ENCODE data around the gene GID4. TPM values are rescaled to one million over a fixed set of nuclear protein-coding genes. Genes with fewer than 3 reads are reported as not detected.
A peak's percentile ranks its signal among the peaks of the same experiment; 100 is the strongest.
"Not testable (repeated sequence)": the region's sequence is repeated elsewhere in the genome, so short reads cannot be mapped to it uniquely, and the experiment has no call there.

Gene GID4
- total RNA-seq, 3 donors from 2014 or later (not counting 1 experiment from before 2014, with no cell fraction given) = 6.6 to 10.0 (median 6.9) TPM

DNA sequence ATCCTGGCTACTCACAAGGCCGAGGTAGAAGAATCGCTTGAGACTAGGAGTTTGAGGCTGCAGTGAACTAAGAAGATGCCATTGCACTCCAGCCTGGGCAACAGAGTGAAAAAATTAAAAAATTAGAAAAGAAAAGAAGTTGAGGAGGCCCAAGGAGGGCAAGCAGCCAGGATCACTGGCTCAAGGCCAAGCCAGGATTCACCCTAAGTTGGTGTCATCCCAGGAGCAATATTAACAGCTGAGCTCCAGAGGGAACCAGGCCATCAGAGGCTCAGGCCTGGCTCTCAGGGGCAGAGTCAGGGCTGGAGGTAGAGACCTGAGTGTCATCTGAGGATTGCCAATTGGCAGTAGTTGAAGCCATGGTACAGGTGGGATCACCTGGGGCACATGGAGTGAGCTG, 45.8 kb upstream of the GID4 start:
- no peaks in the 10 kb centered on the region for H3K9me3 Mint-ChIP-seq

DNA sequence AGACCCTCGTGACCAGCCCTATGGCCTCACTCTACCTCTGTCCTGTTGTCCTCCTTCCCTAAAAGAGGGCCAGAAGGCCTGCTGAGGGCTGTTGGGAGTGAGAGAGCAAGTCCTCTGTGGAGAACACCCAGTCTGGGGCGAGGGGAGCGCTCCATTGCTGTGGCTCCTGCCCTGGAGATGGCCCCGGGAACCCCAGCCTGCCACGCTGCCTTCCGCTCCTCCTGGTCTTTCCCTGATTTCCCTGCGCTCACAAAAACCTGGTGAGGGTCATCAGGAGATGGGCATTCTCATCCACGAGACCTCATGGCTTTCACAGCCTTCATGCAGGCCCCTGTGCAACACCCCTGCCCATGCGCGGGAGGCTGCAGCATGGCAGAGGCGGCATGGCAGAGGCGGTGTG, 45.4 kb upstream of the GID4 start:
- ATAC-seq (no peak), DNase-seq (no peak)
- Histone ChIP-seq H3K36me3 (ENCODE audit: control insufficient read depth, insufficient read depth, low read length) (no peaks in the 10 kb centered on the region), H3K9me3 (ENCODE audit: control insufficient read depth, insufficient read depth, low read length) (no peaks in the 10 kb centered on the region), H3K4me1 (ENCODE audit: control insufficient read depth, insufficient read depth, low read length) (no peaks in the 10 kb centered on the region), H3K4me3 (ENCODE audit: low read length) (no peak overlapping the region), H3K27ac (ENCODE audit: low read length) (no peak overlapping the region), H3K27me3 (ENCODE audit: control insufficient read depth, insufficient read depth, low read length) (no peaks in the 10 kb centered on the region)
- TF ChIP-seq, protein P1, sequence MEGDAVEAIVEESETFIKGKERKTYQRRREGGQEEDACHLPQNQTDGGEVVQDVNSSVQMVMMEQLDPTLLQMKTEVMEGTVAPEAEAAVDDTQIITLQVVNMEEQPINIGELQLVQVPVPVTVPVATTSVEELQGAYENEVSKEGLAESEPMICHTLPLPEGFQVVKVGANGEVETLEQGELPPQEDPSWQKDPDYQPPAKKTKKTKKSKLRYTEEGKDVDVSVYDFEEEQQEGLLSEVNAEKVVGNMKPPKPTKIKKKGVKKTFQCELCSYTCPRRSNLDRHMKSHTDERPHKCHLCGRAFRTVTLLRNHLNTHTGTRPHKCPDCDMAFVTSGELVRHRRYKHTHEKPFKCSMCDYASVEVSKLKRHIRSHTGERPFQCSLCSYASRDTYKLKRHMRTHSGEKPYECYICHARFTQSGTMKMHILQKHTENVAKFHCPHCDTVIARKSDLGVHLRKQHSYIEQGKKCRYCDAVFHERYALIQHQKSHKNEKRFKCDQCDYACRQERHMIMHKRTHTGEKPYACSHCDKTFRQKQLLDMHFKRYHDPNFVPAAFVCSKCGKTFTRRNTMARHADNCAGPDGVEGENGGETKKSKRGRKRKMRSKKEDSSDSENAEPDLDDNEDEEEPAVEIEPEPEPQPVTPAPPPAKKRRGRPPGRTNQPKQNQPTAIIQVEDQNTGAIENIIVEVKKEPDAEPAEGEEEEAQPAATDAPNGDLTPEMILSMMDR (IDR thresholded peaks at IDR 0.05) = no peak
- Mint-ChIP-seq H3K4me3 (no peak overlapping the region), H3K4me1 (no peaks in the 10 kb centered on the region), H3K27ac (no peak overlapping the region), H3K9me3 (no peaks in the 10 kb centered on the region), H3K27me3 (ENCODE audit: low read depth in 2 of 2) (no peaks in the 10 kb centered on the region), H3K36me3 (no peaks in the 10 kb centered on the region)
- intact Hi-C loops (cut with micrococcal nuclease) = no loop called here
- 94% methylated on average over 12 of the region's 12 CpGs for WGBS (ENCODE audit: insufficient coverage)

More for the DNA sequence above, 45.8 kb upstream of the GID4 start:
- Histone ChIP-seq H3K27me3 (ENCODE audit: control insufficient read depth, insufficient read depth, low read length) (no peaks in the 10 kb centered on the region), H3K27ac (ENCODE audit: low read length) (no peak overlapping the region), H3K4me1 (ENCODE audit: control insufficient read depth, insufficient read depth, low read length) (no peaks in the 10 kb centered on the region), H3K36me3 (ENCODE audit: control insufficient read depth, insufficient read depth, low read length) (no peaks in the 10 kb centered on the region), H3K9me3 (ENCODE audit: control insufficient read depth, insufficient read depth, low read length) (no peaks in the 10 kb centered on the region), H3K4me3 (ENCODE audit: low read length) (no peak overlapping the region)
- ATAC-seq (no peak), DNase-seq (no peak)
- no peaks in the 10 kb centered on the region for H3K36me3 Mint-ChIP-seq
- H3K4me3 Mint-ChIP-seq = no peak overlapping the region
- H3K4me1 Mint-ChIP-seq = no peaks in the 10 kb centered on the region
- 95% methylated on average over 2 of the region's 2 CpGs for WGBS (ENCODE audit: insufficient coverage)
- intact Hi-C loops (cut with micrococcal nuclease) = no loop called here
- TF ChIP-seq, protein P1 (IDR thresholded peaks at IDR 0.05) = no peak
- no peaks in the 10 kb centered on the region for H3K27me3 Mint-ChIP-seq (ENCODE audit: low read depth in 2 of 2)
- H3K27ac Mint-ChIP-seq = no peak overlapping the region

- H3K4me3 ChIP-seq (ENCODE audit: low read length) = no peak overlapping the region
- Mint-ChIP-seq H3K36me3 (no peaks in the 10 kb centered on the region), H3K4me1 (no peaks in the 10 kb centered on the region), H3K27ac (peak overlapping the region in 1 of 2 donors; percentile 14), H3K9me3 (no peaks in the 10 kb centered on the region), H3K4me3 (no peak overlapping the region), H3K27me3 (ENCODE audit: low read depth in 2 of 2) (no peaks in the 10 kb centered on the region)
- 71% methylated on average over 18 of the region's 18 CpGs for WGBS (ENCODE audit: insufficient coverage)
- no peaks in the 10 kb centered on the region for H3K9me3 ChIP-seq (ENCODE audit: control insufficient read depth, insufficient read depth, low read length)
- DNase-seq (peak in 1 of 2 donors; percentile 46), ATAC-seq (no peak)
- no peaks in the 10 kb centered on the region for H3K4me1 ChIP-seq (ENCODE audit: control insufficient read depth, insufficient read depth, low read length)
- no peaks in the 10 kb centered on the region for H3K36me3 ChIP-seq (ENCODE audit: control insufficient read depth, insufficient read depth, low read length)
- intact Hi-C loops (cut with micrococcal nuclease) = no loop called here
- H3K27ac ChIP-seq (ENCODE audit: low read length) = no peak overlapping the region
- TF ChIP-seq, protein P1 (IDR thresholded peaks at IDR 0.05) = no peak
- no peaks in the 10 kb centered on the region for H3K27me3 ChIP-seq (ENCODE audit: control insufficient read depth, insufficient read depth, low read length)
Observed at GRCh38 chr17:17994271-17995069, 44.7 kb upstream of the GID4 start.

GRCh38 chr17:17995887-17996286, 43.3 kb upstream of the GID4 start:
- DNase-seq; H3K9me3 Mint-ChIP-seq; H3K4me3 ChIP-seq (ENCODE audit: low read length); H3K27me3 Mint-ChIP-seq (ENCODE audit: low read depth in 2 of 2); H3K4me3 Mint-ChIP-seq; H3K36me3 ChIP-seq (ENCODE audit: control insufficient read depth, insufficient read depth, low read length); H3K4me1 ChIP-seq (ENCODE audit: control insufficient read depth, insufficient read depth, low read length); H3K9me3 ChIP-seq (ENCODE audit: control insufficient read depth, insufficient read depth, low read length); H3K36me3 Mint-ChIP-seq; ATAC-seq; H3K27ac ChIP-seq (ENCODE audit: low read length); H3K27ac Mint-ChIP-seq; H3K4me1 Mint-ChIP-seq; intact Hi-C loops (cut with micrococcal nuclease); H3K27me3 ChIP-seq (ENCODE audit: control insufficient read depth, insufficient read depth, low read length): not testable (repeated sequence)
- WGBS (ENCODE audit: insufficient coverage) = 96% methylated on average over 8 of the region's 8 CpGs

All from natural killer cell (primary cell).